GM19372 (cell line): Measurements from ENCODE around the gene TMEM235.
"Not testable (repeated sequence)": the region's sequence is repeated elsewhere in the genome, so short reads cannot be mapped to it uniquely, and the experiment has no call there.

ENCODE experiments used
- ATAC-seq: cut with Tn5 transposase; IDR thresholded peaks from one replicate; pipeline ENCODE4 v1.9.1; 2021; ENCODE audit warnings: mild to moderate bottlenecking, low read depth, moderate library complexity; ENCODE audit not compliant: unreplicated experiment

Gene TMEM235

GRCh38 chr17:78214706-78215061 lies 16.7 kb upstream of the TMEM235 start:
- no peak for ATAC-seq

- ATAC-seq: no peak
Observed at GRCh38 chr17:78219396-78220150, 11.9 kb upstream of the TMEM235 start.

DNA sequence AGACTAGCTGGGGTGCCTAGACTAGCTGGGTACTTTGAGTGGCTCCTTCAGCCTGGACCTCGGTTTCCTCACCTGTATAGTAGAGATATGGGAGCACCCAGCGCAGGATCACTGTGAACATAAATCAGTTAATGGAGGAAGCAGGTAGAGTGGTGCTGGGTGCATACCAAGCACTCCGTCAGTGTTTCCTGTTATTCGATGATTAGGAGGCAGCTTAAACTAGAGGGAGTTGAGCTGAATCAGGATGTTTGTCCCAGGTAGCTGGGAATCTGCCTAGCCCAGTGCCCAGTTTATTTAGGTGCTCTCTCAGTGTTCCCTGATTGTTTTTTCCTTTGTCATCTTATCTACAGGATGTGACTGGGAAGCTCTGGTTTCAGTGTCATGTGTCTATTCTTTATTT lies 8.4 kb upstream of the TMEM235 start:
- no peak for ATAC-seq

- ATAC-seq: no peak
Observed at GRCh38 chr17:78223765-78224164, 7.7 kb upstream of the TMEM235 start.

DNA sequence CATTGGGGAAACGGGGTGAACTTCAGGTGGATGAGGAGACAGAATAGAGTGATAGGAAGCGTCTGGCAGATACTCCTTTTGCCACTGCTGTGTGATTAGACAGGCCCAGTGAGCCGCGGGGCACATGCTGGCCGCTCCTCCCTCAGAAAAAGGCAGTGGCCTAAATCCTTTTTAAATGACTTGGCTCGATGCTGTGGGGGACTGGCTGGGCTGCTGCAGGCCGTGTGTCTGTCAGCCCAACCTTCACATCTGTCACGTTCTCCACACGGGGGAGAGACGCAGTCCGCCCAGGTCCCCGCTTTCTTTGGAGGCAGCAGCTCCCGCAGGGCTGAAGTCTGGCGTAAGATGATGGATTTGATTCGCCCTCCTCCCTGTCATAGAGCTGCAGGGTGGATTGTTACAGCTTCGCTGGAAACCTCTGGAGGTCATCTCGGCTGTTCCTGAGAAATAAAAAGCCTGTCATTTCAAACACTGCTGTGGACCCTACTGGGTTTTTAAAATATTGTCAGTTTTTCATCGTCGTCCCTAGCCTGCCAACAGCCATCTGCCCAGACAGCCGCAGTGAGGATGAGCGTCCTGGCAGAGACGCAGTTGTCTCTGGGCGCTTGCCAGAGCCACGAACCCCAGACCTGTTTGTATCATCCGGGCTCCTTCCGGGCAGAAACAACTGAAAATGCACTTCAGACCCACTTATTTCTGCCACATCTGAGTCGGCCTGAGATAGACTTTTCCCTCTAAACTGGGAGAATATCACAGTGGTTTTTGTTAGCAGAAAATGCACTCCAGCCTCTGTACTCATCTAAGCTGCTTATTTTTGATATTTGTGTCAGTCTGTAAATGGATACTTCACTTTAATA lies 7.0 kb upstream of the TMEM235 start:
- ATAC-seq: no peak

GRCh38 chr17:78225088-78225865 lies 6.2 kb upstream of the TMEM235 start:
- ATAC-seq: no peak

GRCh38 chr17:78226055-78226758 lies 5.2 kb upstream of the TMEM235 start:
- ATAC-seq: no peak

- no peak for ATAC-seq
Observed at GRCh38 chr17:78226759-78227454, 4.5 kb upstream of the TMEM235 start.

GRCh38 chr17:78227455-78227916 lies 3.9 kb upstream of the TMEM235 start:
- no peak for ATAC-seq

- no peak for ATAC-seq
Observed at GRCh38 chr17:78228176-78228575, 3.3 kb upstream of the TMEM235 start.

DNA sequence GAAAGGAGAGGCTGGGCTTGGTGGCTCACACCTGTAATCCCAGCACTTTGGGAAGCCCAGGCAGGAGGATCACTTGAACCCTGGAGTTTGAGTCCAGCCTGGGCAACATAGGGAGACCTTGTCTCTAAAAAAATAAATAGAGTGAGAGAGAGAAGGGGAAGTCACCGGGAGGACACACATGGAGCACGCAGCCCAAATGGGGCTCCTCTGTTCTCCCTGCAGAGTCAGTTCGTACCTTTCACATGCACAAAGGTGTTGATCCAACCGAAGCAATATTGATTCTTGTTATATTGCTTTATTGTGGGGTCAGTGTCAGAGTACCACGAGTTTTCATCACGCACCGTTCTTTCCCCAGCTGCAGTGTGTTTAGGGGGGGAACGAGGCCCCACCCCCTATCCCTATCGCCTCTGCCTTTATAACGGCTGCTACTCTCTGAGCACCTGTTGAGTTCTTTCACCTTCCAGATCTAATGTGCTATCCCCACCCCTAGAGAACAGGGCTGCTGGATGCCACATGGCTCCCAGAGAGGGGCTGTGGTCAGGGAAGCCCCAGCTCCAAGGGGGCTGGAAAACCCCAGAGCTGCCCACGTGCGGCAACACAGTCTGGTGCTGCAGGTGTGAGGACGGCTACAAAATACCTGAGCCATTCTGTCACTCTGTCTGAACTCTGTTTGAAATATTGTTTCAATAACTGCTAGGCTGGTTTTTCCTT lies 1.0 kb upstream of the TMEM235 start:
- no peak for ATAC-seq

- ATAC-seq: no peak
Observed at GRCh38 chr17:78231991-78232858, 794 bp downstream of the TMEM235 start.

DNA sequence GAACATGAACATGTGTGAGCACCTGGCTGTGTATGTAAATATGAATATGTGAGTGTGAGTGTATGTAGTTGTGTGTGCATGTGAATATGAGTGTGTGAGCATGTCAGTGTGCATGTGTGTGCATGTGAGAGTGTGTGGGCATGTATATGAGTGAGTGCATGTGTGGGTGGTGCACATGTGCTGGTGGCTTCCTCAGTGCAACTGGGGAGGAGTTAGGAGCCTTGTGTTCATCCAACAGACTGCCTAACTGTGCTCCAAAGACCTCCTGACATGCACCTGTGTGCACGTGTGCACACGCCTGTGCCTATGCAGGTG lies 1.4 kb downstream of the TMEM235 start:
- no peak for ATAC-seq

DNA sequence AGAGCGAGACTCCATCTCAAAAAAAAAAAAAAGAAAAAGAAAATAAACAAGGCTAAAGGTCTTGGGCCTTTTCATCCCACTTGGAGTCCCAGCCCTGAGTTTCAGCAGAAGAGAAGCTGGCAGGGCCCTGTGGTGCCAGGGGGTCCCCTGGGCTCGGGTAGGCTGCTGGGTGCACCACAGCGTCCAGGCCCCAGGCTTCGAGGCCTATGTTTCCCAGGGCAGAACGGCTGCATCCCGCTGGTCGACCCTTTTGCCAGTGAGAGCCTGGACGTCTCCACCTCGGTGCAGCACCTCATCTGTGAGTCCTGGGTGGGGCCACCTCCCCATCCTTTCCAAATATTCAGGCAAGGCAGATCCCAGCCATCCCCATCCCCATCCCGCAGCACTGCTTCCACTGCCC lies 2.2 kb downstream of the TMEM235 start:
- no peak for ATAC-seq

DNA sequence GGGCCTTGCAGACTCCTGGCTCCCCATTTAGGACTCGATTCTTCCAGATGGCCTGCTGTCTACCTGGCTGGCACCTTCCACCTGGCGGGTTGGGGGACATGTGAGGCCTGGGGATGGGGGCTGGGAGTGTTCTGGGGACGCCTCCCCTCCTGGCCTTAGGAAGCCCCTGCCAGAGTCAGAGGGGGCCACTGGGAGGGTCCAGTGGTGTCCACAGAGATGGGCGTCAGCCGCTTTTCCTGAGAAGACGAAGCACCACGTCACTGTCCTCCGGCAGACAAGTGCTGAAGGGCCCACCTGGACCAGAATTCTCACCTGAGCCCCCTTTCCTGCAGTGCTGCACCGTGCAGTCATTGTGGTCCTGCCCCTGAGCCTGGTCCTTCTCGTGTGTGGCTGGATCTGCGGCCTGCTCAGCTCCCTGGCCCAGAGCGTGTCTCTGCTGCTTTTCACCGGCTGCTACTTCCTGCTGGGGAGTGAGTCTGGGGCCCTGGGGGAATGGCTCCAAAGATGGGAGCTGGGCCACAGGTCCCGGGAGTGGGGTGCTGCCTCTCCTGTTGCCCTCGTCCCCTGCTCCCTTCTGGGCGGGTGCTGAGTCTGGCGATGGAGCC lies 2.9 kb downstream of the TMEM235 start:
- ATAC-seq: no peak

- ATAC-seq: not testable (repeated sequence)
Observed at GRCh38 chr17:78235022-78235421, 3.6 kb downstream of the TMEM235 start.

- ATAC-seq: no peak
Observed at GRCh38 chr17:78235885-78236284, 4.5 kb downstream of the TMEM235 start.
